Ectodermal cell (in vitro differentiated cells): ENCODE data around the gene GPSM3.
"Not testable (repeated sequence)": the region's sequence is repeated elsewhere in the genome, so short reads cannot be mapped to it uniquely, and the experiment has no call there.

ENCODE experiments used
- H3K27ac ChIP-seq: 2 replicates; pipeline ENCODE4 v1.7.0; 2013; ENCODE audit warnings: mild to moderate bottlenecking, low read depth, low read length; ENCODE audit not compliant: insufficient read depth, poor library complexity, severe bottlenecking
- H3K27me3 ChIP-seq: 2 replicates; pipeline ENCODE4 v1.7.0; 2013; ENCODE audit warnings: mild to moderate bottlenecking, low read length; ENCODE audit not compliant: insufficient read depth, control insufficient read depth, poor library complexity, severe bottlenecking
- H3K36me3 ChIP-seq: one replicate; pipeline ENCODE4 v1.7.0; 2013; ENCODE audit warnings: low read length; ENCODE audit not compliant: control insufficient read depth, insufficient read depth
- H3K4me1 ChIP-seq: one replicate; pipeline ENCODE4 v1.7.0; 2013; ENCODE audit warnings: low read length; ENCODE audit not compliant: control insufficient read depth, insufficient read depth
- H3K4me3 ChIP-seq: 2 replicates; pipeline ENCODE4 v1.7.0; 2013; ENCODE audit warnings: low read depth, low read length, control low read depth; ENCODE audit not compliant: insufficient read depth
- H3K9me3 ChIP-seq: 2 replicates; pipeline ENCODE4 v1.7.0; 2013; ENCODE audit warnings: mild to moderate bottlenecking, low read length, moderate library complexity; ENCODE audit not compliant: control insufficient read depth
- WGBS, 2 experiments: methylation state at CpG; one replicate each; pipeline ENCODE4 v1.1.7; 2013; ENCODE audit warnings: missing lambda C conversion rate in 2 of 2; 5-methylcytosine and 5-hydroxymethylcytosine counted together

Gene GPSM3

GRCh38 chr6:32188381-32189068 is 3.9 kb downstream of the GPSM3 start:
- Histone ChIP-seq H3K4me1 (peaks cover 30% of the 10 kb centered on the region), H3K9me3 (no peaks in the 10 kb centered on the region), H3K36me3 (peaks cover 16% of the 10 kb centered on the region), H3K4me3 (peak overlapping the region; percentile 58), H3K27ac (no peak overlapping the region), H3K27me3 (no peaks in the 10 kb centered on the region)
- 36 to 44% methylated on average over 12 to 13 of the region's 13 CpGs for WGBS, 2 experiments

GRCh38 chr6:32187725-32188380 is 4.6 kb downstream of the GPSM3 start:
- not testable (repeated sequence) for H3K9me3 ChIP-seq, H3K27me3 ChIP-seq, H3K27ac ChIP-seq
- H3K4me1 ChIP-seq, result peaks cover 30% of the 10 kb centered on the region
- H3K36me3 ChIP-seq, result peaks cover 20% of the 10 kb centered on the region
- H3K4me3 ChIP-seq, result peak overlapping the region; percentile 58
- 91% methylated on average over 18 of the region's 18 CpGs for WGBS, 2 experiments

- Histone ChIP-seq H3K4me3 (no peak overlapping the region), H3K27ac (no peak overlapping the region), H3K36me3 (peaks cover 24% of the 10 kb centered on the region)
These were observed 5.3 kb downstream of the GPSM3 start for GRCh38 chr6:32187009-32187709.

GRCh38 chr6:32186151-32186840 is 6.1 kb downstream of the GPSM3 start:
- H3K27me3 ChIP-seq, H3K9me3 ChIP-seq, H3K4me3 ChIP-seq, H3K27ac ChIP-seq: not testable (repeated sequence)
- 90 to 93% methylated on average over 10 of the region's 10 CpGs for WGBS, 2 experiments
- Histone ChIP-seq H3K4me1 (peaks cover 16% of the 10 kb centered on the region), H3K36me3 (peaks cover 27% of the 10 kb centered on the region)

More at GRCh38 chr6:32187009-32187709, 5.3 kb downstream of the GPSM3 start:
- Histone ChIP-seq H3K4me1 (peaks cover 23% of the 10 kb centered on the region), H3K9me3 (no peaks in the 10 kb centered on the region), H3K27me3 (no peaks in the 10 kb centered on the region)
- WGBS, 2 experiments, result 96% methylated on average over 12 of the region's 12 CpGs

- 31 to 38% methylated on average over 10 to 11 of the region's 11 CpGs for WGBS, 2 experiments
- not testable (repeated sequence) for H3K4me3 ChIP-seq, H3K27ac ChIP-seq, H3K27me3 ChIP-seq, H3K9me3 ChIP-seq
- Histone ChIP-seq H3K4me1 (peaks cover 13% of the 10 kb centered on the region), H3K36me3 (peaks cover 27% of the 10 kb centered on the region)
These were observed 6.7 kb downstream of the GPSM3 start for GRCh38 chr6:32185681-32186131.

GRCh38 chr6:32184084-32184640 is 8.3 kb downstream of the GPSM3 start, which contains the start of gene AGER:
Gene AGER, minus strand, starts transcription at chr6:32184253. Its CDS starts 31 bp downstream, at chr6:32184222.
- 85 to 87% methylated on average over 6 of the region's 6 CpGs for WGBS, 2 experiments
- H3K36me3 ChIP-seq, result peaks cover 27% of the 10 kb centered on the region
- H3K4me3 ChIP-seq, result no peak within 1 kb of the TSS
- no peaks in the 10 kb centered on the region for H3K27me3 ChIP-seq
- H3K27ac ChIP-seq, result no peak within 1 kb of the TSS
- H3K9me3 ChIP-seq, result no peaks in the 10 kb centered on the region
- peaks cover 15% of the 10 kb centered on the region for H3K4me1 ChIP-seq

- peaks cover 27% of the 10 kb centered on the region for H3K36me3 ChIP-seq
These were observed 8.9 kb downstream of the GPSM3 start for GRCh38 chr6:32183483-32184083.

GRCh38 chr6:32183030-32183429 is 9.4 kb downstream of the GPSM3 start:
- no peak overlapping the region for H3K4me3 ChIP-seq
- no peak overlapping the region for H3K27ac ChIP-seq
- WGBS, 2 experiments, result 90 to 96% methylated on average over 3 of the region's 3 CpGs
- no peaks in the 10 kb centered on the region for H3K27me3 ChIP-seq
- H3K9me3 ChIP-seq, result no peaks in the 10 kb centered on the region
- H3K36me3 ChIP-seq, result peaks cover 27% of the 10 kb centered on the region
- H3K4me1 ChIP-seq, result peaks cover 10% of the 10 kb centered on the region

More at GRCh38 chr6:32183483-32184083, 8.9 kb downstream of the GPSM3 start:
- WGBS, 2 experiments, result 92 to 93% methylated on average over 15 of the region's 15 CpGs
- H3K4me1 ChIP-seq, result peaks cover 15% of the 10 kb centered on the region
- H3K27me3 ChIP-seq, result no peaks in the 10 kb centered on the region
- H3K27ac ChIP-seq, result no peak overlapping the region
- no peak overlapping the region for H3K4me3 ChIP-seq
- no peaks in the 10 kb centered on the region for H3K9me3 ChIP-seq

- 95 to 96% methylated on average over 10 of the region's 10 CpGs for WGBS, 2 experiments
- H3K27me3 ChIP-seq, result no peaks in the 10 kb centered on the region
- H3K4me1 ChIP-seq, result peaks cover 10% of the 10 kb centered on the region
- no peak overlapping the region for H3K4me3 ChIP-seq
- no peaks in the 10 kb centered on the region for H3K9me3 ChIP-seq
- no peak overlapping the region for H3K27ac ChIP-seq
- H3K36me3 ChIP-seq, result peaks cover 25% of the 10 kb centered on the region
These were observed 9.9 kb downstream of the GPSM3 start for GRCh38 chr6:32182555-32182981.
